ENCODE data around the gene ARPC5.

Gene ARPC5

DNA sequence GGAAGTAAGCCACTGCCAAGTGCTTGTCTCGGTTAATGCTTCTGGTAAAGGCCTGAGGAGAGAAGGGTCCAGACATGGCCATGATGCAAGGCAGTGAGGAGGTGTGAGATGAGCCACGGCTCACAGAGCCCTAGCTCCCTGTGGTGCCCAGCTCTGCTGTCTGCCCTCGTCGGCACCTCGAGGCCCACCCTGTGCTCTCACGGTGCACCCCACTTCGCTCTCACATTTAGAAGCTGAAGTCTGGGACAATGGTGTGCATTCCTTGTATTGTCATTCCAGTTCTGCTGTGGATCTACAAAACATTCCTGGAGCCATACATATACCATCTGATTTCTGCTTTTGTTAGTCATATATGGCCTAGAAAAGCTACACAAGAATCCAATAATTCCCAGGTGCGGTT, 48.7 kb downstream of the ARPC5 start:
- DNase-seq (ENCODE audit: low spot score) = no peak
- no peak for FAIRE-seq

GRCh38 chr1:183586455-183586854, 49.1 kb downstream of the ARPC5 start:
- no peak for FAIRE-seq

DNA sequence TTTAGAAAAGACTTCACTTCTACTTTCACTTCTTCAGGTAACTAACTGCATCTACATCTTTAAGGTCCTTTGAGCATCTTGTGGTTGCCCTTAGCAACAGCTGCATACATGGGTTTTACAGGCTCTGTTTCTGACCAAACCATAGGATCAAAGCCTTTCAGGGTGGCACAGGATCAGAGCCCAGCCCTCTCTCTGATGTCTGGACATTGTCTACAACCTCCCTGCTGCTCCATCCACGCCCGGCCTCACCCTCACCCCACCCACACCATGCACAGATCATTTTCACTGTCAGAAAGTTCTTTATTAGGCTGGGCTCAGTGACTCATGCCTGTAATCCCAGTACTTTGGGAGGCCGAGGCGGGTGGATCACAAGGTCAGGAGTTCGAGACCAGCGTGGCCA, 50.5 kb downstream of the ARPC5 start:
- no peak for DNase-seq (ENCODE audit: low spot score)
- no peak for FAIRE-seq

More at GRCh38 chr1:183586455-183586854, 49.1 kb downstream of the ARPC5 start:
- DNase-seq (ENCODE audit: low spot score) = no peak

GRCh38 chr1:183584147-183584546, 51.4 kb downstream of the ARPC5 start:
- DNase-seq (ENCODE audit: low spot score) = no peak
- no peak for FAIRE-seq

- DNase-seq (ENCODE audit: low spot score) = no peak
- FAIRE-seq = no peak
Observed at GRCh38 chr1:183583466-183583865, 52.1 kb downstream of the ARPC5 start.

- DNase-seq (ENCODE audit: low spot score) (no peak), FAIRE-seq (no peak)
Observed at GRCh38 chr1:183582021-183582713, 53.4 kb downstream of the ARPC5 start.

DNA sequence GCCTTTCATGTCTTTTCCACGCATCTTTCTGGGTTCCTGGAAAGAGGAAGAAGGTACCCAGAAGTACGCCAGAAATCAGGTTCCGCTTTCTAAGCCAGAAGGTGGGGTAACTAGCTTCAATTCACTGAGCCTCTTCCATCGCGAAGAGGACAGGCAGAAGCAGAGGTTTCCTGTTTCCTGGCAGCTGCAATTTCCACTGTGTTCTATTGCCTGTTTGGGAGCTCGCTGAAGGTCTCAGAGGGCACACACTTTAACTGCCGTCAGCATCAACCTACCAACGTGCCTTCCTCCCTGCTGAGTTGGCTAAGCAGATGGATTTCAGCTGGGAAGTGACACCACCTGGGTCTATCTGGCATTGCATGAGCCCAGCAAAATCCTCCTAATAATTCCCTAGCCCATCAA, 55.3 kb downstream of the ARPC5 start:
- FAIRE-seq = no peak
- peak; percentile 49 for DNase-seq (ENCODE audit: low spot score)

- FAIRE-seq = no peak
- no peak for DNase-seq (ENCODE audit: low spot score)
Observed at GRCh38 chr1:183578856-183579255, 56.7 kb downstream of the ARPC5 start.

DNA sequence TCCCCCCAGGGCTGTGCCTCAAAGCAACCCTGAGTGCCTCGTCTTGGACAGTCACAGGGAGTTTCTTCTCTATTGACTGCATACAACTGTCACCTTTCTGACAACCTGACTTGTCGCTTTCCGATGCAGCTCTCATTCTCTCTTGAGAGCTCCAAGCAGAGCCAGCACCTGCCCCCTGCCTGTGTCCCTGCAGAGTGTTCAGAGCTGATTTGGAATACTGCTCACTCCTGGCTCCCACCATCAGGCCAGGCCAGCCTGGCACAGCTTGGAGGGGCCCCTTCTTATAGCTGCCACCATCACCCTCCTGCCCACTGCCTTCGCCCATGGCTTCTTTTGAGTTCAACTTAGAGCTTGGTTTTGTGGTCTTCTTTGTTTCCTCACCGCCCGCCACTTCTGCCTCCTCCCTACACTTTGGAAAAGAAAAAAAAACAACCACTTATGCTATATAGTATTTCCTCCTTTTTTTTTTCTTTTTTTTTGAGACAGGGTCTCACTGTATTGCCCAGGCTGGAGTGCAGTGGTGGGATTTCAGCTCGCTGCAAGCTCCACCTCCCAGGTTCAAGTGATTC, 57.6 kb downstream of the ARPC5 start:
- no peak for FAIRE-seq
- DNase-seq (ENCODE audit: low spot score) = no peak

- no peak for DNase-seq (ENCODE audit: low spot score)
- FAIRE-seq = no peak
Observed at GRCh38 chr1:183576537-183576936, 59.0 kb downstream of the ARPC5 start.

DNA sequence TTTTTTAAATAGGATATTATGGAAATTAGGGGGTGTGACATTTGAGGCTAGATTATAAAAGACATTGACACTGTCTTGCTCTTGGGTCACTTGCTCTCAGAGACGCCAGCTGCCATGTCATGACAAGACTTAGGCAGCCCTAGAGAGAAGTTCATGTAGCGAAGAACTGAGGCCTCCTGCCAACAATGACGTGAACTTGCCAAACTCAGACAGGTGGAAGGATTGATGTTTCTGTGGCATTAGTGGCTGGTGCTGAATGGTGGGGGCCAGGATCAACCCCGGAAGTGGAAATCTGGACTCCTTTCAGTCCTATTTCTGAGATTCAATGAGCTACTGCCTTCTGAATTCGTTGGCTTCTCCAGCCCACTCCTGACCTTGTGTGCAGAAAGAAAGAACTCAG, 60.0 kb downstream of the ARPC5 start:
- DNase-seq (ENCODE audit: low spot score) (no peak), FAIRE-seq (no peak)

DNA sequence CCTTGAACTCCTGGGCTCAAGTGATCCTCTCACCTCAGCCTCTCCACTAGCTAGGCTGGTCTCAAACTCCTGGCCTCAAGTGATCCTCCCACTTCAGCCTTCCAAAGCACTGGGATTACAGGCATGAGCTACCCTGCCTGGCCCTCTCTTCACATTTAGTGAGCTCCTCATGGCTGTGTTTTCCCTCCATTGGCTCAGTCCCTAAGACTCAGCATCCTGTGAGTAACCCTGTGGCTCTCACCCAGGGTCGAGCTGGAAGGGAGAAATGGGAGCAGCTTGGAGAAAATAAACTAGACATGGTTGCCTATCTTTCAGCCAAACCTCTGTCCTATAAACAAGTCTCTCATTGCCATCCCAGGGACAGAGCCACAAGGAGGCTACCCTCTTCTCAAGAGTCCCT, 62.9 kb downstream of the ARPC5 start:
- DNase-seq (ENCODE audit: low spot score) (no peak), FAIRE-seq (no peak)

DNA sequence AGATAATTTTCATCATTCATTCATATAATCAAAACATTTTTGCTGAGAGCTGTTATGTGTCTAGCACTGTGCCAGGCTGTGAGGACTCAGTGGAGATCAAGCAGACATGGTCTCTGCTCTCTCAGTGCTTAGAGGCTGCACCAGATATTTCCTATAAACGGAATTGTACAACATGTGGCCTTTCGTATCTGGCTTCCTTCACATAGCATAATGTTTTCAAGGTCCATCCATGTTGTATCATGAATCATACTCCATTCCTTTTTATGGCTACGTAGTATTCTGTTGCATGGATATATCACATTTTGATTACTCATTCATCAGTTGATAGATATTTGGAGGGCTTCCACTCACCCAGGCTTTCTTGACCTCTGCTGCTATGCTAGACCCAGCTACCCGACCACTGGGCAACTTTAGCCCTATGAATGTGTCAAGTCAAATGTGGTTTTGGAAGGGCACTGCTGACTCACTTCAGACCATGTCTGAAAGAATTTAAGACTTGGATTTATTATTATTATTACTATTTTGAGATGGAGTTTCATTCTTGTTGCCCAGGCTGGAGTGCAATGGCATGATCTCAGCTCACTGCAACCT, 63.8 kb downstream of the ARPC5 start:
- DNase-seq (ENCODE audit: low spot score) (no peak), FAIRE-seq (no peak)
